Ecto neural progenitor cell (in vitro differentiated cells): ENCODE results near the gene PCDHB16.
"Not testable (repeated sequence)": the region's sequence is repeated elsewhere in the genome, so short reads cannot be mapped to it uniquely, and the experiment has no call there.

Source experiments
- DNase-seq: peaks from one replicate; pipeline ENCODE4 v3.0.0-alpha.2; 2018; ENCODE audit warnings: low spot score

The PCDHB16 gene

DNA sequence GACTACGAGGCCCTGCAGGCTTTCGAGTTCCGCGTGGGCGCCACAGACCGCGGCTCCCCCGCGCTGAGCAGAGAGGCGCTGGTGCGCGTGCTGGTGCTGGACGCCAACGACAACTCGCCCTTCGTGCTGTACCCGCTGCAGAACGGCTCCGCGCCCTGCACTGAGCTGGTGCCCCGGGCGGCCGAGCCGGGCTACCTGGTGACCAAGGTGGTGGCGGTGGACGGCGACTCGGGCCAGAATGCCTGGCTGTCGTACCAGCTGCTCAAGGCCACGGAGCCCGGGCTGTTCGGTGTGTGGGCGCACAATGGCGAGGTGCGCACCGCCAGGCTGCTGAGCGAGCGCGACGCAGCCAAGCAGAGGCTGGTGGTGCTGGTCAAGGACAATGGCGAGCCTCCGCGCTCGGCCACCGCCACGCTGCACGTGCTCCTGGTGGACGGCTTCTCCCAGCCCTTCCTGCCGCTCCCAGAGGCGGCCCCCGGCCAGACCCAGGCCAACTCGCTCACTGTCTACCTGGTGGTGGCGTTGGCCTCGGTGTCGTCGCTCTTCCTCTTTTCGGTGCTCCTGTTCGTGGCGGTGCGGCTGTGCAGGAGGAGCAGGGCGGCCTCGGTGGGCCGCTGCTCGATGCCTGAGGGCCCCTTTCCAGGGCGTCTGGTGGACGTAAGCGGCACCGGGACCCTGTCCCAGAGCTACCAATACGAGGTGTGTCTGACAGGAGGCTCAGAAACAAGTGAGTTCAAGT is 2.1 kb downstream of the PCDHB16 start:
- not testable (repeated sequence) for DNase-seq

- DNase-seq: no peak
Measured at GRCh38 chr5:141186897-141187512, 4.8 kb downstream of the PCDHB16 start, which contains the start of gene PCDHB9. PCDHB9 (plus strand) TSS chr5:141187161; CDS start chr5:141187319, 158 bp downstream.

DNA sequence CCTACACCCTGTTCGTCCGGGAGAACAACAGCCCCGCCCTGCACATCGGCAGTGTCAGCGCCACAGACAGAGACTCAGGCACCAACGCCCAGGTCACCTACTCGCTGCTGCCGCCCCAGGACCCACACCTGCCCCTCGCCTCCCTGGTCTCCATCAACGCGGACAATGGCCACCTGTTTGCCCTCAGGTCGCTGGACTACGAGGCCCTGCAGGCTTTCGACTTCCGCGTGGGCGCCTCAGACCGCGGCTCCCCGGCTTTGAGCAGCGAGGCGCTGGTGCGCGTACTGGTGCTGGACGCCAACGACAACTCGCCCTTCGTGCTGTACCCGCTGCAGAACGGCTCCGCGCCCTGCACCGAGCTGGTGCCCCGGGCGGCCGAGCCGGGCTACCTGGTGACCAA is 6.5 kb downstream of the PCDHB16 start:
- DNase-seq: not testable (repeated sequence)

DNA sequence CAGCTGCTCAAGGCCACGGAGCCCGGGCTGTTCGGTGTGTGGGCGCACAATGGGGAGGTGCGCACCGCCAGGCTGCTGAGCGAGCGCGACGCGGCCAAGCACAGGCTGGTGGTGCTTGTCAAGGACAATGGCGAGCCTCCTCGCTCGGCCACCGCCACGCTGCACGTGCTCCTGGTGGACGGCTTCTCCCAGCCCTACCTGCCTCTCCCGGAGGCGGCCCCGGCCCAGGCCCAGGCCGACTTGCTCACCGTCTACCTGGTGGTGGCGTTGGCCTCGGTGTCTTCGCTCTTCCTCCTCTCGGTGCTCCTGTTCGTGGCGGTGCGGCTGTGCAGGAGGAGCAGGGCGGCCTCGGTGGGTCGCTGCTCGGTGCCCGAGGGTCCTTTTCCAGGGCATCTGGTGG is 6.9 kb downstream of the PCDHB16 start:
- DNase-seq: not testable (repeated sequence)

DNA sequence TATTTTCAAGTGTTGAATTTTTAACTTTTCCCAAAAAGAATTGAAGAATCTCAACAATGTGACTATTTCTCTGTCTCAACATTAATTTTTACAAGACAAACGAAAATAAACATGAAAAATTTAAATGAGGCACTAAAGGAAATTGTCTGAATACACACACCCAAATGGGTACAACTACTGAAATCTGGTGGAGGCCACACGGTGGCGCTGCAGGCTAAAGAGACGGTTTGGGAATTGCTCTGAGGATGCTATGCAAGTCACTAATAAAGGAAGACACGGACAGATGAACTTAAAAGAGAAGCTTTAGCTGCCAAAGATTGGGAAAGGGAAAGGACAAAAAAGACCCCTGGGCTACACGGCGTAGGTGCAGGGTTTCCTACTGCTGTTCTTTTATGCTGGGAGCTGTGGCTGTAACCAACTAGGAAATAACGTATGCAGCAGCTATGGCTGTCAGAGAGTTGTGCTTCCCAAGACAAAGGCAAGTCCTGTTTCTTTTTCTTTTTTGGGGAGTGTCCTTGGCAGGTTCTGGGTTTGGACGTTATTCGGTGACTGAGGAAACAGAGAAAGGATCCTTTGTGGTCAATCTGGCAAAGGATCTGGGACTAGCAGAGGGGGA is 10.0 kb downstream of the PCDHB16 start, which contains the start of gene PCDHB10:
PCDHB10 (plus strand) TSS at position 244 of the 616 bp plus-strand sequence; CDS start at position 444, 200 bp downstream.
- DNase-seq: peak; percentile 66

DNA sequence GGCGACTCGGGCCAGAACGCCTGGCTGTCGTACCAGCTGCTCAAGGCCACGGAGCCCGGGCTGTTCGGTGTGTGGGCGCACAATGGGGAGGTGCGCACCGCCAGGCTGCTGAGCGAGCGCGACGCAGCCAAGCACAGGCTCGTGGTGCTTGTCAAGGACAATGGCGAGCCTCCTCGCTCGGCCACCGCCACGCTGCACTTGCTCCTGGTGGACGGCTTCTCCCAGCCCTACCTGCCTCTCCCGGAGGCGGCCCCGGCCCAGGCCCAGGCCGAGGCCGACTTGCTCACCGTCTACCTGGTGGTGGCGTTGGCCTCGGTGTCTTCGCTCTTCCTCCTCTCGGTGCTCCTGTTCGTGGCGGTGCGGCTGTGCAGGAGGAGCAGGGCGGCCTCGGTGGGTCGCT is 12.1 kb downstream of the PCDHB16 start:
- not testable (repeated sequence) for DNase-seq

- DNase-seq: no peak
Measured at GRCh38 chr5:141196363-141196762, 14.2 kb downstream of the PCDHB16 start.

DNA sequence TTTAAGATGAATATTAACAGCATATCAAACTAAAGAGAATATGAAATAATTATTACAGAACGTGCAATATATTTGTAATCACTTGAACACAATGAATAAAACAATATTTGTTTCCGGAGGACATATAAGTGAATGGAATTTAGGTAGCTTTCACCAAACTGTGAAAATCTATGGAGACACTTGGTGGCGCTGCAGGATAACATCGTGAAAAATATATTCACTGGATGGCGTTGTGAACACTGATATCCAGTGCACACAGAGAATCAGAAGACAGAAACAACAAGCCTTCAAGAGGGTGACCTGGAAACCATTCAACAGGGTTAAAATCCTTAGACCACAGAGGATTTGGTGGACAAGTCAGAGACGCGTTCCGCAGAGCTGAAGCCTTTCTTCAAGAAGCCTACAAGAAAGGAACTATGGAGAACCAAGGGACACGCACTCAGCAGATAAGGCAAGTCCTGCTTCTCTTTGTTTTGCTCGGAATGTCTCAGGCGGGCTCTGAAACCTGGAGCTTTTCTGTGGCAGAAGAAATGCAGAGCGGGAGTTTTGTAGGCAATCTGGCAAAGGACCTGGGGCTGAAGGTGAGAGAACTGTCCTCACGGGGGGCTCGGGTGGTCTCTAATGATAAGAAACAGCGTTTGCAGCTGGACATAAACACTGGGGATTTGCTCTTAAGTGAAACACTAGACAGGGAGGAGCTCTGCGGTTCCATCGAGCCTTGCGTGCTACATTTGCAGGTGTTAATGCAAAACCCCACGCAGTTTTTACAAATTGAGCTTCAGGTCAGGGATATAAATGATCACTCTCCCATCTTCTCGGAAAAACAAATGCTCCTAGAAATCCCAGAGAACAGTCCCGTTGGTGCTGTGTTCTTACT is 17.4 kb downstream of the PCDHB16 start, which contains the start of gene PCDHB11:
PCDHB11 (plus strand) TSS at position 269 of the 877 bp plus-strand sequence; CDS start at position 417, 148 bp downstream.
- no peak for DNase-seq

- not testable (repeated sequence) for DNase-seq
Measured at GRCh38 chr5:141201126-141201525, 18.9 kb downstream of the PCDHB16 start.

GRCh38 chr5:141201646-141202045 is 19.5 kb downstream of the PCDHB16 start:
- DNase-seq: not testable (repeated sequence)

- DNase-seq: no peak
Measured at GRCh38 chr5:141208478-141208877, 26.3 kb downstream of the PCDHB16 start, which contains the start of gene PCDHB12. PCDHB12 (plus strand) TSS chr5:141208719; CDS start chr5:141208908, 189 bp downstream.

GRCh38 chr5:141210281-141210680 is 28.1 kb downstream of the PCDHB16 start:
- not testable (repeated sequence) for DNase-seq

- DNase-seq: not testable (repeated sequence)
Measured at GRCh38 chr5:141210849-141211248, 28.7 kb downstream of the PCDHB16 start.

DNA sequence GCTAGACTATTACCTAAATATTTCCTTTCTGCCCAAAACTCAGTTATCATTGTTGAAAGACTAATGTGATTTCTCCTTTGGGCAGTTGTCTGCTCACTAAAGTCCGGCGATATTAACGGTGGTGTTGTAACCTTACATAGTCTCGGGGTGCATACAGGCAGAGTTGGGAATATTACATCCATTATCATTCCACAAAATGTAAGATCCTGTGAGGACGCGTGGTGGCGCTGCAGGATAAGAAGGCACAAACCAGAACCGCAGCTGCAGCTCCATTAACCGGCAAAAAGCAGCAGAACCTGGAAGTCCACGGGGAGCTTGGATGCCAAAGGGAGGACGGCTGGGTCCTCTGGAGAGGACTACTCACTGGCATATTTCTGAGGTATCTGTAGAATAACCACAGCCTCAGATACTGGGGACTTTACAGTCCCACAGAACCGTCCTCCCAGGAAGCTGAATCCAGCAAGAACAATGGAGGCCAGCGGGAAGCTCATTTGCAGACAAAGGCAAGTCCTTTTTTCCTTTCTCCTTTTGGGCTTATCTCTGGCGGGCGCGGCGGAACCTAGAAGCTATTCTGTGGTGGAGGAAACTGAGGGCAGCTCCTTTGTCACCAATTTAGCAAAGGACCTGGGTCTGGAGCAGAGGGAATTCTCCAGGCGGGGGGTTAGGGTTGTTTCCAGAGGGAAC is 31.6 kb downstream of the PCDHB16 start, which contains the start of gene PCDHB13:
PCDHB13 (plus strand) TSS at position 264 of the 684 bp plus-strand sequence; CDS start at position 469, 205 bp downstream.
- DNase-seq: not testable (repeated sequence)

DNA sequence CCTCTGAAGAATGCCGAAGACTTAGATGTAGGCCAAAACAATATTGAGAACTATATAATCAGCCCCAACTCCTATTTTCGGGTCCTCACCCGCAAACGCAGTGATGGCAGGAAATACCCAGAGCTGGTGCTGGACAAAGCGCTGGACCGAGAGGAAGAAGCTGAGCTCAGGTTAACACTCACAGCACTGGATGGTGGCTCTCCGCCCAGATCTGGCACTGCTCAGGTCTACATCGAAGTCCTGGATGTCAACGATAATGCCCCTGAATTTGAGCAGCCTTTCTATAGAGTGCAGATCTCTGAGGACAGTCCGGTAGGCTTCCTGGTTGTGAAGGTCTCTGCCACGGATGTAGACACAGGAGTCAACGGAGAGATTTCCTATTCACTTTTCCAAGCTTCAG is 32.4 kb downstream of the PCDHB16 start:
- DNase-seq: not testable (repeated sequence)

- not testable (repeated sequence) for DNase-seq
Measured at GRCh38 chr5:141215504-141215903, 33.3 kb downstream of the PCDHB16 start.

DNA sequence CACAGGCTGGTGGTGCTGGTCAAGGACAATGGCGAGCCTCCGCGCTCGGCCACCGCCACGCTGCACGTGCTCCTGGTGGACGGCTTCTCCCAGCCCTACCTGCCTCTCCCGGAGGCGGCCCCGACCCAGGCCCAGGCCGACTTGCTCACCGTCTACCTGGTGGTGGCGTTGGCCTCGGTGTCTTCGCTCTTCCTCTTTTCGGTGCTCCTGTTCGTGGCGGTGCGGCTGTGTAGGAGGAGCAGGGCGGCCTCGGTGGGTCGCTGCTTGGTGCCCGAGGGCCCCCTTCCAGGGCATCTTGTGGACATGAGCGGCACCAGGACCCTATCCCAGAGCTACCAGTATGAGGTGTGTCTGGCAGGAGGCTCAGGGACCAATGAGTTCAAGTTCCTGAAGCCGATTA is 33.8 kb downstream of the PCDHB16 start:
- not testable (repeated sequence) for DNase-seq

GRCh38 chr5:141223112-141223783 is 41.1 kb downstream of the PCDHB16 start, which contains the start of gene PCDHB14:
PCDHB14 (plus strand) TSS chr5:141223343; CDS start chr5:141223506, 163 bp downstream.
- DNase-seq: no peak

- not testable (repeated sequence) for DNase-seq
Measured at GRCh38 chr5:141224844-141225243, 42.7 kb downstream of the PCDHB16 start.

- not testable (repeated sequence) for DNase-seq
Measured at GRCh38 chr5:141225421-141225820, 43.2 kb downstream of the PCDHB16 start.
